H9 (cell line): ENCODE data around the gene MED15. TPM values are rescaled to one million over a fixed set of nuclear protein-coding genes. Genes with fewer than 3 reads are reported as not detected.
"Not testable (repeated sequence)": the region's sequence is repeated elsewhere in the genome, so short reads cannot be mapped to it uniquely, and the experiment has no call there.

Source experiments
- DNase-seq: peaks from one replicate; pipeline ENCODE4 v3.0.0-alpha.2; 2017
- H2AFZ ChIP-seq: one replicate; pipeline ENCODE4 v1.6.1; 2013; ENCODE audit warnings: mild to moderate bottlenecking, low read length, control low read depth, moderate library complexity
- H2AK5ac ChIP-seq: 2 replicates; pipeline ENCODE4 v1.6.1; 2013; ENCODE audit warnings: low read length, control low read depth, mixed read lengths; ENCODE audit not compliant: insufficient read length
- H2BK120ac ChIP-seq: one replicate; pipeline ENCODE4 v1.6.1; 2013; ENCODE audit warnings: low read depth, mild to moderate bottlenecking, low read length, control low read depth, inconsistent platforms; ENCODE audit not compliant: poor library complexity, severe bottlenecking
- H2BK12ac ChIP-seq: 2 replicates; pipeline ENCODE4 v1.6.1; 2013; ENCODE audit warnings: low read length, control low read depth, mixed read lengths, low read depth; ENCODE audit not compliant: insufficient read length
- H2BK15ac ChIP-seq: 2 replicates; pipeline ENCODE4 v1.6.1; 2013; ENCODE audit warnings: low read depth, low read length, control low read depth
- H2BK20ac ChIP-seq: one replicate; pipeline ENCODE4 v1.6.1; 2013; ENCODE audit warnings: low read depth, mild to moderate bottlenecking, low read length, control low read depth, inconsistent platforms; ENCODE audit not compliant: poor library complexity, severe bottlenecking
- H2BK5ac ChIP-seq: 2 replicates; pipeline ENCODE4 v1.6.1; 2013; ENCODE audit warnings: low read length, control low read depth, mixed read lengths; ENCODE audit not compliant: insufficient read length
- H3K14ac ChIP-seq: 2 replicates; pipeline ENCODE4 v1.6.1; 2013; ENCODE audit warnings: low read length, control low read depth; ENCODE audit not compliant: insufficient read depth
- H3K18ac ChIP-seq: 2 replicates; pipeline ENCODE4 v1.6.1; 2013; ENCODE audit warnings: low read depth, mild to moderate bottlenecking, mixed read lengths, low read length, control low read depth; ENCODE audit not compliant: insufficient read length
- H3K23ac ChIP-seq: 2 replicates; pipeline ENCODE4 v1.6.1; 2013; ENCODE audit warnings: low read length, control low read depth, mixed read lengths, low read depth; ENCODE audit not compliant: insufficient read length
- H3K23me2 ChIP-seq: 2 replicates; pipeline ENCODE4 v1.6.1; 2013; ENCODE audit warnings: low read depth, mild to moderate bottlenecking, mixed read lengths, low read length, control low read depth; ENCODE audit not compliant: insufficient read length, poor library complexity, severe bottlenecking
- H3K27ac ChIP-seq: 2 replicates; pipeline ENCODE4 v1.5.1; 2013; ENCODE audit warnings: low read length, control low read depth, mixed read lengths, low read depth; ENCODE audit not compliant: insufficient read length
- H3K27me3 ChIP-seq: 2 replicates; pipeline ENCODE4 v1.6.1; 2013; ENCODE audit warnings: low read length, control low read depth, inconsistent platforms; ENCODE audit not compliant: insufficient read depth
- H3K4ac ChIP-seq: 2 replicates; pipeline ENCODE4 v1.6.1; 2013; ENCODE audit warnings: low read depth, mild to moderate bottlenecking, control low read depth, inconsistent platforms, low read length, moderate library complexity
- H3K4me1 ChIP-seq: 2 replicates; pipeline ENCODE4 v1.6.1; 2013; ENCODE audit warnings: low read length, control low read depth, inconsistent platforms; ENCODE audit not compliant: insufficient read depth
- H3K4me2 ChIP-seq: 2 replicates; pipeline ENCODE4 v1.6.1; 2013; ENCODE audit warnings: low read length, control low read depth, mixed read lengths; ENCODE audit not compliant: insufficient read length, insufficient read depth
- H3K56ac ChIP-seq: 2 replicates; pipeline ENCODE4 v1.6.1; 2013; ENCODE audit warnings: low read depth, mild to moderate bottlenecking, mixed read lengths, low read length, control low read depth; ENCODE audit not compliant: insufficient read length
- H3K79me1 ChIP-seq: 2 replicates; pipeline ENCODE4 v1.6.1; 2013; ENCODE audit warnings: low read depth, mild to moderate bottlenecking, moderate library complexity, low read length, control low read depth, inconsistent platforms; ENCODE audit not compliant: insufficient read depth, poor library complexity, severe bottlenecking
- H3K79me2 ChIP-seq: 2 replicates; pipeline ENCODE4 v1.6.1; 2013; ENCODE audit warnings: low read length, control low read depth, inconsistent platforms; ENCODE audit not compliant: insufficient read depth
- H3K9ac ChIP-seq: 2 replicates; pipeline ENCODE4 v1.6.1; 2013; ENCODE audit warnings: low read length, control low read depth, mixed read lengths; ENCODE audit not compliant: insufficient read length; ENCODE audit errors: extremely low read depth
- H3K9me3 ChIP-seq: one replicate; pipeline ENCODE4 v1.6.1; 2013; ENCODE audit warnings: low read depth, low read length, inconsistent platforms; ENCODE audit not compliant: control insufficient read depth
- H3T11ph ChIP-seq: one replicate; pipeline ENCODE4 v1.6.1; 2013; ENCODE audit warnings: mild to moderate bottlenecking, low read length, control low read depth, inconsistent platforms
- H4K20me1 ChIP-seq: one replicate; pipeline ENCODE4 v1.6.1; 2013; ENCODE audit not compliant: control insufficient read depth, insufficient read length, insufficient read depth
- H4K5ac ChIP-seq: 2 replicates; pipeline ENCODE4 v1.6.1; 2013; ENCODE audit warnings: low read depth, mild to moderate bottlenecking, mixed read lengths, low read length, control low read depth; ENCODE audit not compliant: insufficient read length
- H4K8ac ChIP-seq: replicated peaks from 2 replicates; pipeline ENCODE4 v1.6.1; 2013; ENCODE audit warnings: low read length, control low read depth, mixed read lengths, low read depth; ENCODE audit not compliant: insufficient read length
- H4K91ac ChIP-seq: 2 replicates; pipeline ENCODE4 v1.6.1; 2013; ENCODE audit warnings: low read depth, mild to moderate bottlenecking, moderate library complexity, mixed read lengths, low read length, control low read depth; ENCODE audit not compliant: insufficient read length
- H3K27ac Mint-ChIP-seq, 3 experiments: 2 replicates in 2 of 3; 3 replicates in 1 of 3; pipeline ENCODE4 v1.8.0; 2020 to 2021; ENCODE audit warnings: mixed read lengths in 3 of 3, mild to moderate bottlenecking in 1 of 3, moderate library complexity in 1 of 3
- H3K27me3 Mint-ChIP-seq: 2 replicates; pipeline ENCODE4 v1.8.0; 2021; ENCODE audit warnings: low read depth, mild to moderate bottlenecking, moderate library complexity, mixed read lengths
- H3K36me3 Mint-ChIP-seq, 3 experiments: 2 replicates in 2 of 3; 3 replicates in 1 of 3; pipeline ENCODE4 v1.8.0; 2020 to 2021; ENCODE audit warnings: low read depth in 3 of 3, mixed read lengths in 3 of 3; ENCODE audit not compliant: insufficient read depth in 1 of 3
- H3K4me1 Mint-ChIP-seq, 2 experiments: 2 replicates each; pipeline ENCODE4 v1.8.0; 2020; ENCODE audit warnings: mixed read lengths in 2 of 2
- H3K4me3 Mint-ChIP-seq, 2 experiments: 2 replicates in 1 of 2; 3 replicates in 1 of 2; pipeline ENCODE4 v1.8.0; 2020 to 2021; ENCODE audit warnings: mild to moderate bottlenecking in 2 of 2, mixed read lengths in 2 of 2, moderate library complexity in 1 of 2
- H3K9me3 Mint-ChIP-seq, 2 experiments: 2 replicates in 1 of 2; 3 replicates in 1 of 2; pipeline ENCODE4 v1.8.0; 2020; ENCODE audit warnings: mild to moderate bottlenecking in 2 of 2, mixed read lengths in 2 of 2, moderate library complexity in 1 of 2
- WGBS: extraction: QIAGEN DNeasy Blood & Tissue Kit; methylation state at CpG from one replicate; pipeline ENCODE4 v1.1.7; 2013; ENCODE audit warnings: missing lambda C conversion rate, low lambda C conversion rate, mixed read lengths; ENCODE audit not compliant: insufficient read length; ENCODE audit errors: extremely low coverage; 5-methylcytosine and 5-hydroxymethylcytosine counted together
- total RNA-seq: library from RNA; stranded (reverse); gene quantifications from 2 replicates; pipeline ENCODE4 v1.2.1, GENCODE V29; 2021
- TF ChIP-seq, protein P1 (sequence below): fragments of 200-600 bp; sonication (generic); conservative IDR thresholded peaks from 3 replicates; pipeline ENCODE4 v1.8.0; 2021; ENCODE audit warnings: antibody characterized with exemption, mild to moderate bottlenecking

MED15 gene
- total RNA-seq, 1 experiment from 2014 or later: 47.4 TPM

- H3K23me2 ChIP-seq: peaks cover 8% of the 10 kb centered on the region
- no peak overlapping the region for H2BK15ac ChIP-seq
- no peak overlapping the region for H2BK12ac ChIP-seq
- peaks cover 2% of the 10 kb centered on the region; the same call in 1 of the 2 replicates for H3K79me2 ChIP-seq
- no peak overlapping the region for H2AK5ac ChIP-seq
- WGBS: no CpG with 5 or more reads among the region's 2 CpGs
- H3K4ac ChIP-seq: no peak overlapping the region
- H3K79me1 ChIP-seq: no peaks in the 10 kb centered on the region
- no peak overlapping the region for H3K4me3 Mint-ChIP-seq
- H3K18ac ChIP-seq: no peak overlapping the region
- no peak overlapping the region for H4K5ac ChIP-seq
- no peak overlapping the region for H3K14ac ChIP-seq
- no peak overlapping the region for H3K9ac ChIP-seq
- H3K4me1 Mint-ChIP-seq: peaks cover 15 to 17% of the 10 kb centered on the region in 2 experiments
- peaks cover 6 to 20% (median 14%) of the 10 kb centered on the region in 3 experiments; a peak in 5 of 7 replicates for H3K36me3 Mint-ChIP-seq
- H2BK120ac ChIP-seq: no peak overlapping the region
- DNase-seq: no peak
- H3K9me3 Mint-ChIP-seq: no peaks in the 10 kb centered on the region
- no peak overlapping the region for H3K56ac ChIP-seq
- H3K27me3 Mint-ChIP-seq: peaks cover 2% of the 10 kb centered on the region
- no peak overlapping the region; a peak in 1 of 7 replicates for H3K27ac Mint-ChIP-seq
- no peak overlapping the region for H2BK20ac ChIP-seq
- no peak overlapping the region for H3K27ac ChIP-seq
- peaks cover 2% of the 10 kb centered on the region; the same call in 1 of the 2 replicates for H3K4me1 ChIP-seq
- no peaks in the 10 kb centered on the region for H3K27me3 ChIP-seq
- no peak overlapping the region for H3K4me2 ChIP-seq
- H4K8ac ChIP-seq: no peak overlapping the region
- H4K20me1 ChIP-seq: no peaks in the 10 kb centered on the region
- TF ChIP-seq, protein P1, sequence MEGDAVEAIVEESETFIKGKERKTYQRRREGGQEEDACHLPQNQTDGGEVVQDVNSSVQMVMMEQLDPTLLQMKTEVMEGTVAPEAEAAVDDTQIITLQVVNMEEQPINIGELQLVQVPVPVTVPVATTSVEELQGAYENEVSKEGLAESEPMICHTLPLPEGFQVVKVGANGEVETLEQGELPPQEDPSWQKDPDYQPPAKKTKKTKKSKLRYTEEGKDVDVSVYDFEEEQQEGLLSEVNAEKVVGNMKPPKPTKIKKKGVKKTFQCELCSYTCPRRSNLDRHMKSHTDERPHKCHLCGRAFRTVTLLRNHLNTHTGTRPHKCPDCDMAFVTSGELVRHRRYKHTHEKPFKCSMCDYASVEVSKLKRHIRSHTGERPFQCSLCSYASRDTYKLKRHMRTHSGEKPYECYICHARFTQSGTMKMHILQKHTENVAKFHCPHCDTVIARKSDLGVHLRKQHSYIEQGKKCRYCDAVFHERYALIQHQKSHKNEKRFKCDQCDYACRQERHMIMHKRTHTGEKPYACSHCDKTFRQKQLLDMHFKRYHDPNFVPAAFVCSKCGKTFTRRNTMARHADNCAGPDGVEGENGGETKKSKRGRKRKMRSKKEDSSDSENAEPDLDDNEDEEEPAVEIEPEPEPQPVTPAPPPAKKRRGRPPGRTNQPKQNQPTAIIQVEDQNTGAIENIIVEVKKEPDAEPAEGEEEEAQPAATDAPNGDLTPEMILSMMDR: no peak
- H2AFZ ChIP-seq: no peak overlapping the region
- H3K23ac ChIP-seq: no peak overlapping the region
- no peak overlapping the region for H3T11ph ChIP-seq
- H4K91ac ChIP-seq: no peak overlapping the region
- no peaks in the 10 kb centered on the region for H3K9me3 ChIP-seq
- no peak overlapping the region for H2BK5ac ChIP-seq
Measured at GRCh38 chr22:20503816-20504215, 3.6 kb upstream of the MED15 start.

GRCh38 chr22:20504293-20504922 lies 3.0 kb upstream of the MED15 start:
- Mint-ChIP-seq H3K4me1 (peaks cover 21 to 23% of the 10 kb centered on the region in 2 experiments), H3K36me3 (peaks cover 4 to 16% (median 9%) of the 10 kb centered on the region in 3 experiments; a peak in 5 of 7 replicates)
- H3K27me3 ChIP-seq, H4K8ac ChIP-seq, H3K4me2 ChIP-seq, H3K4me1 ChIP-seq, H2BK15ac ChIP-seq, H2BK20ac ChIP-seq, H2AK5ac ChIP-seq, H3K4ac ChIP-seq, H4K20me1 ChIP-seq, H3K23ac ChIP-seq, H3K56ac ChIP-seq, H3K14ac ChIP-seq, DNase-seq, H3K9ac ChIP-seq, H3K27ac ChIP-seq, H2AFZ ChIP-seq, H4K5ac ChIP-seq, H3K9me3 Mint-ChIP-seq, H3K18ac ChIP-seq, H3T11ph ChIP-seq, H3K79me1 ChIP-seq, H3K23me2 ChIP-seq, H2BK12ac ChIP-seq, H2BK5ac ChIP-seq, H3K9me3 ChIP-seq, H2BK120ac ChIP-seq, H3K4me3 Mint-ChIP-seq, H3K27ac Mint-ChIP-seq, H3K27me3 Mint-ChIP-seq, H3K79me2 ChIP-seq, H4K91ac ChIP-seq: not testable (repeated sequence)
- no CpG with 5 or more reads among the region's 5 CpGs for WGBS
